Measurements from ENCODE around the gene DAW1. TPM values are rescaled to one million over a fixed set of nuclear protein-coding genes. Genes with fewer than 3 reads are reported as not detected.
"Not testable (repeated sequence)": the region's sequence is repeated elsewhere in the genome, so short reads cannot be mapped to it uniquely, and the experiment has no call there.

The DAW1 gene
- total RNA-seq (2014; rRNA removed; shearing (Covaris generic)): not detected in 2 replicates

- DNase-seq (ENCODE audit: low spot score): no peak
These were observed at the start of gene DAW1 for GRCh38 chr2:227871375-227871791. TSS of gene DAW1 (plus strand) at chr2:227871631. CDS start at chr2:227871690, 59 bp downstream.

GRCh38 chr2:227822416-227823003 is 48.9 kb upstream of the DAW1 start:
- peak; percentile 47 for DNase-seq (ENCODE audit: low spot score)

GRCh38 chr2:227823922-227824321 is 47.5 kb upstream of the DAW1 start:
- DNase-seq (ENCODE audit: low spot score): no peak

GRCh38 chr2:227824711-227825110 is 46.7 kb upstream of the DAW1 start:
- DNase-seq (ENCODE audit: low spot score): no peak

- no peak for DNase-seq (ENCODE audit: low spot score)
These were observed 45.4 kb upstream of the DAW1 start for GRCh38 chr2:227826019-227826521.

- no peak for DNase-seq (ENCODE audit: low spot score)
These were observed 44.9 kb upstream of the DAW1 start for GRCh38 chr2:227826563-227826962.

- DNase-seq (ENCODE audit: low spot score): no peak
These were observed 44.3 kb upstream of the DAW1 start for GRCh38 chr2:227827143-227827542.

GRCh38 chr2:227828477-227828912 is 42.9 kb upstream of the DAW1 start:
- no peak for DNase-seq (ENCODE audit: low spot score)

GRCh38 chr2:227829337-227829736 is 42.1 kb upstream of the DAW1 start:
- no peak for DNase-seq (ENCODE audit: low spot score)

- no peak for DNase-seq (ENCODE audit: low spot score)
These were observed 37.0 kb upstream of the DAW1 start for GRCh38 chr2:227834423-227834822.

- DNase-seq (ENCODE audit: low spot score): no peak
These were observed 36.3 kb upstream of the DAW1 start for GRCh38 chr2:227834916-227835650.

- DNase-seq (ENCODE audit: low spot score): not testable (repeated sequence)
These were observed 31.9 kb upstream of the DAW1 start for GRCh38 chr2:227839339-227840129.

GRCh38 chr2:227846831-227847230 is 24.6 kb upstream of the DAW1 start:
- no peak for DNase-seq (ENCODE audit: low spot score)

- no peak for DNase-seq (ENCODE audit: low spot score)
These were observed 23.3 kb upstream of the DAW1 start for GRCh38 chr2:227848146-227848545.

GRCh38 chr2:227848586-227848985 is 22.8 kb upstream of the DAW1 start:
- no peak for DNase-seq (ENCODE audit: low spot score)

- DNase-seq (ENCODE audit: low spot score): no peak
These were observed 21.5 kb upstream of the DAW1 start for GRCh38 chr2:227849906-227850305.

GRCh38 chr2:227853204-227853629 is 18.2 kb upstream of the DAW1 start:
- peak; percentile 95 for DNase-seq (ENCODE audit: low spot score)

- DNase-seq (ENCODE audit: low spot score): peak; percentile 55
These were observed 17.6 kb upstream of the DAW1 start for GRCh38 chr2:227853765-227854271.

- DNase-seq (ENCODE audit: low spot score): no peak
These were observed 16.0 kb upstream of the DAW1 start for GRCh38 chr2:227855440-227855839.

- DNase-seq (ENCODE audit: low spot score): no peak
These were observed 14.7 kb upstream of the DAW1 start for GRCh38 chr2:227856697-227857096.

GRCh38 chr2:227860221-227860641 is 11.2 kb upstream of the DAW1 start:
- no peak for DNase-seq (ENCODE audit: low spot score)

- DNase-seq (ENCODE audit: low spot score): no peak
These were observed 10.4 kb upstream of the DAW1 start for GRCh38 chr2:227861011-227861410.

All from H4 (cell line).